OCI-LY1 (cell line): ENCODE measurements around the gene GEMIN5.

Experiments
- CTCF ChIP-seq: fragments of 200-600 bp; sonication (generic), shearing (Covaris generic); IDR thresholded peaks from 2 replicates; pipeline ENCODE4 v1.5.1; 2017; ENCODE audit warnings: mild to moderate bottlenecking, antibody characterized with exemption, low read length, moderate library complexity, mixed read lengths
- EZH2 ChIP-seq: fragments of 200-600 bp; sonication (generic), shearing (Covaris generic); IDR thresholded peaks from 2 replicates; pipeline ENCODE4 v1.8.0; 2017; ENCODE audit warnings: borderline replicate concordance, mixed run types, mild to moderate bottlenecking, antibody characterized with exemption, low read length, moderate library complexity, mixed read lengths

GRCh38 chr5:154948313-154948712 lies 10.3 kb upstream of the GEMIN5 start:
- TF ChIP-seq CTCF, result no peak
- TF ChIP-seq EZH2, result no peak
